Gastrocnemius medialis (tissue), 4 donors: ENCODE data around the gene SLC6A20. TPM values are rescaled to one million over a fixed set of nuclear protein-coding genes. Genes with fewer than 3 reads are reported as not detected.

Experiments used
- ATAC-seq, 2 donors: fragments of 150-250 bp; one replicate each; pipeline ENCODE4 v1.9.1; 2016
- DNase-seq, 2 donors: peaks; one replicate each; pipeline ENCODE4 v3.0.0-alpha.2; 2019
- H3K27ac ChIP-seq, 4 donors: fragments of 200-600 bp; sonication (generic); 1 replicate in 1 of 4; 2 replicates in 3 of 4; pipeline ENCODE4 v1.5.1; 2016 to 2018; ENCODE audit warnings: mild to moderate bottlenecking in 2 of 4, moderate library complexity in 1 of 4
- H3K27me3 ChIP-seq, 3 donors: fragments of 200-600 bp; sonication (generic) in 2 of 3; 1 replicate in 1 of 3; 2 replicates in 2 of 3; pipeline versions ENCODE4 v1.5.1 to v1.6.0; 2016 to 2019; ENCODE audit warnings: mild to moderate bottlenecking in 1 of 3, moderate library complexity in 1 of 3
- H3K36me3 ChIP-seq, 2 donors: fragments of 200-600 bp; sonication (generic) in 1 of 2; one replicate each; pipeline ENCODE4 v1.5.1; 2017 to 2018
- H3K4me1 ChIP-seq, 2 donors: fragments of 200-600 bp; sonication (generic) in 1 of 2; one replicate each; pipeline ENCODE4 v1.5.1; 2016 to 2017; ENCODE audit warnings: mild to moderate bottlenecking in 2 of 2
- H3K4me3 ChIP-seq, 4 donors: fragments of 200-600 bp; sonication (generic) in 3 of 4; 1 replicate in 1 of 4; 2 replicates in 3 of 4; pipeline ENCODE4 v1.5.1; 2016 to 2019; ENCODE audit warnings: mild to moderate bottlenecking in 2 of 4
- H3K9me3 ChIP-seq, 3 donors: fragments of 200-600 bp; sonication (generic) in 2 of 3; 1 replicate in 1 of 3; 2 replicates in 2 of 3; pipeline ENCODE4 v1.5.1; 2016 to 2019
- CTCF ChIP-seq, 5 experiments: fragments of 450-650 bp in 3 of 5; fragments of 200-600 bp in 2 of 5; sonication (generic) in 2 of 5; IDR thresholded peaks in 4 of 5; conservative IDR thresholded peaks in 1 of 5; 1 replicate in 4 of 5; 2 replicates in 1 of 5; pipeline ENCODE4 v1.5.1; 2016 to 2019; ENCODE audit warnings: antibody characterized with exemption in 5 of 5, mild to moderate bottlenecking in 3 of 5, moderate library complexity in 3 of 5
- POLR2A ChIP-seq, 2 donors: fragments of 450-650 bp; IDR thresholded peaks; one replicate each; pipeline ENCODE4 v1.6.1; 2017; ENCODE audit warnings: antibody characterized with exemption in 2 of 2, mild to moderate bottlenecking in 2 of 2, moderate library complexity in 2 of 2
- in situ Hi-C, 4 donors: fragments of 200-750 bp; cut with MboI; loops; one replicate each; pipeline versions ENCODE4 v1.15.0 to v1.8.0; 2017; ENCODE audit warnings: low sequenced_read_pairs in 4 of 4
- intact Hi-C: fragments of 100-400 bp; cut with DNase I; formaldehyde crosslinking; loops from one replicate; pipeline ENCODE4 v1.15.1; 2023; ENCODE audit warnings: low total_unique reads
- total RNA-seq, 4 donors: library from RNA; depleted of rRNA; stranded (reverse); fragments of >200 nt; gene quantifications; one replicate each; pipeline versions ENCODE4 v1.1.0 to v1.2.3, GENCODE V29; 2016

Gene SLC6A20
- total RNA-seq, 4 donors from 2014 or later, result 0.49 to 1.5 (median 0.64) TPM

GRCh38 chr3:45817831-45818522, 21.6 kb upstream of the SLC6A20 start:
- H3K9me3 ChIP-seq, result no peaks in the 10 kb centered on the region
- TF ChIP-seq POLR2A (IDR thresholded peaks at IDR 0.05) (peak in 1 of 2 donors; percentile 13), CTCF (IDR thresholded peaks at IDR 0.05 in 4 of 5, conservative IDR thresholded peaks at IDR 0.05 in 1 of 5) (no peak)
- no peaks in the 10 kb centered on the region for H3K27me3 ChIP-seq
- peak; percentile 77 to 81 for ATAC-seq
- no peak overlapping the region for H3K4me3 ChIP-seq
- DNase-seq, result peak; percentile 82 to 89
- intact Hi-C loops (loop anchor here (2.0 to 5.0 kb wide), 4 partner anchors 129 to 696 kb away; partner anchors contain the start of gene SACM1L), in situ Hi-C loops (no loop called here)
- H3K4me1 ChIP-seq, result peaks cover 41 to 66% of the 10 kb centered on the region in 2 donors
- peak overlapping the region; percentile 82 to 96 (median 88) for H3K27ac ChIP-seq
- no peaks in the 10 kb centered on the region for H3K36me3 ChIP-seq

- DNase-seq (peak; percentile 85 to 92), ATAC-seq (peak; percentile 84 to 85)
- no peak for TF ChIP-seq POLR2A (IDR thresholded peaks at IDR 0.05)
- no peak for TF ChIP-seq CTCF (IDR thresholded peaks at IDR 0.05 in 4 of 5, conservative IDR thresholded peaks at IDR 0.05 in 1 of 5)
- H3K4me3 ChIP-seq, result no peak overlapping the region
- peaks cover 36 to 58% of the 10 kb centered on the region in 2 donors for H3K4me1 ChIP-seq
- H3K36me3 ChIP-seq, result no peaks in the 10 kb centered on the region
- intact Hi-C loops (loop anchor here (5.0 kb wide), 3 partner anchors 171 to 694 kb away; no protein-coding TSS in a partner anchor), in situ Hi-C loops (no loop called here)
- no peaks in the 10 kb centered on the region for H3K9me3 ChIP-seq
- H3K27ac ChIP-seq, result peak overlapping the region; percentile 82 to 96 (median 88)
- no peaks in the 10 kb centered on the region for H3K27me3 ChIP-seq
Observed at GRCh38 chr3:45816544-45816943, 20.2 kb upstream of the SLC6A20 start.

GRCh38 chr3:45814322-45814721, 18.0 kb upstream of the SLC6A20 start:
- no peak overlapping the region for H3K4me3 ChIP-seq
- H3K27ac ChIP-seq, result no peak overlapping the region
- intact Hi-C loops (no loop called here), in situ Hi-C loops (no loop called here)
- peaks cover 29 to 42% of the 10 kb centered on the region in 2 donors for H3K4me1 ChIP-seq
- no peaks in the 10 kb centered on the region for H3K36me3 ChIP-seq
- H3K27me3 ChIP-seq, result no peaks in the 10 kb centered on the region
- TF ChIP-seq CTCF (IDR thresholded peaks at IDR 0.05 in 4 of 5, conservative IDR thresholded peaks at IDR 0.05 in 1 of 5), result no peak
- no peak for TF ChIP-seq POLR2A (IDR thresholded peaks at IDR 0.05)
- H3K9me3 ChIP-seq, result no peaks in the 10 kb centered on the region
- no peak for DNase-seq
- ATAC-seq, result no peak

- H3K36me3 ChIP-seq, result no peaks in the 10 kb centered on the region
- peak overlapping the region; percentile 39 to 77 (median 68) for H3K27ac ChIP-seq
- peaks cover 6 to 28% of the 10 kb centered on the region in 2 donors for H3K4me1 ChIP-seq
- no peak for TF ChIP-seq POLR2A (IDR thresholded peaks at IDR 0.05)
- TF ChIP-seq CTCF (IDR thresholded peaks at IDR 0.05 in 4 of 5, conservative IDR thresholded peaks at IDR 0.05 in 1 of 5), result no peak
- ATAC-seq (peak; percentile 96), DNase-seq (peak in 1 of 2 donors; percentile 22)
- intact Hi-C loops, result no loop called here
- no peaks in the 10 kb centered on the region for H3K9me3 ChIP-seq
- no peaks in the 10 kb centered on the region for H3K27me3 ChIP-seq
- in situ Hi-C loops, result no loop called here
- H3K4me3 ChIP-seq, result no peak overlapping the region
Observed at GRCh38 chr3:45807681-45808540, 11.6 kb upstream of the SLC6A20 start.
